ENCODE results near the gene WDCP.
"Not testable (repeated sequence)": the region's sequence is repeated elsewhere in the genome, so short reads cannot be mapped to it uniquely, and the experiment has no call there.

Gene WDCP

DNA sequence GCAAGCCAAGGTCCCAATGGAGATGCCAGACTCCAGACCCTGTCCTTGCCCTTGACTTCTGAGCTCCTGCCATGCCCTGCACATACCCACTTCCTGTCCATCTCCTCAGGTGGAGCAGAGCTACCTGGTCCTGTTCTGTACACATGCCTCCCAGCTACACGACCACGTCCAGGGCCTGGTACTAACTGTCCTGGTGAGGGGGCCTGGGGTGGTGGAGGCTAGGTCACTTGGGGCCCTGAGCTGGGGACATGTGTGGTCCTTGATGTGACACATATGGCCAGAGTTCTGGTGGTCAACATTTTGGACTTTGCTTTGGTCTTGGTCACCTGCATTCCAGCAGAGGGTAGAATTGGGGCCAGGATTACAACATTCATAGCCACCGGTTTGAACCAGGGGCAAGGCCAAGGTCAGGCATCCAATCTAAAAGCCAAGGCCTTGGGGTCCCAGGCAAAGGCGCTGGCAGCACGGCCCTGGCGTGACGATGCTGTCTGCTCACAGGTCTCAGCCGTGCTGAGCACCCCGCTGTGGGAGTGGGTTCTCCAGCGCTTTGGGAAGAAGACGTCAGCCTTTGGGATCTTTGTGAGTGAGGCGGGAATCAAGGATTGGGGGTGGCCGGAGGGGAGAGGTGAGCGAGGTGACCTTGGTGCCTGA lies 24.7 kb downstream of the WDCP start:
- no peak for DNase-seq

DNA sequence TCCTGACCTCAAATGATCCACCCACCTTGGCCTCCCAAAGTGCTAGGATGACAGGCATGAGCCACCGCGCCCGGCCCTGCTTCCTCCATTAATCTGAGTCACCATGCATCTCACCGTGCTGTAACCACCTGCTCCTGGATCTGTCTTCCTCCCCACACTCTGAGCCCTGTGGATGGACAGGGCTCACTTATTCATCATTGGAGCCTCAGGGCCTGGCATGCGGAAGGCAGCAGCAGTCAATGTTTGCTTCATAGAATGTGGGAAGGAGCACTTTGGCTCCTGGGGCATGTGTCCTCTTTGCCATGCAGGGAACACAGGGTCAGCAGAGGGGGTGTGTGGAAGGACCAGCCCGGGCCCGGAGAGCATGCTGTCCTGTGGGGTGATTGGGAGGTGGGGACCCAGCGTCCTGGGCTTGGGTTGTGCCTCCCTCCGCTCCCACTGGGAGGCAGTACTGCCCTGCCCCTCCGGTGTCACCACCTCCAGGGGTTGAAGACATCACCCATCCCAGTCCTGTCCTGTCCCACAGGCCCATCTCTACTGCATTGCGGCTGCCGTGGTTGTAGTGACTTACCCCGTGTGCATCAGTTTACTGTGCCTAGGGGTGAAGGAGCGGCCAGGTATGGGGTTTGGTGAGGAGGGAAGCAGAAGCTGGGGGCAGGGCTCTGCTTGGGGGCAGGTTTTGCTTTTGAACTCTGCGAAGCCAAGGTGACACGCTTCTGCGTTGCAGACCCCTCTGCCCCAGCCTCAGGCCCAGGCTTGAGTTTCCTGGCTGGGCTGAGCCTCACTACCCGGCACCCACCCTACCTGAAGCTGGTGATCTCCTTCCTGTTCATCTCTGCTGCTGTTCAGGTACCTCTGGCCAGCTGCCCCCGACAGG lies 25.8 kb downstream of the WDCP start:
- no peak for DNase-seq

DNA sequence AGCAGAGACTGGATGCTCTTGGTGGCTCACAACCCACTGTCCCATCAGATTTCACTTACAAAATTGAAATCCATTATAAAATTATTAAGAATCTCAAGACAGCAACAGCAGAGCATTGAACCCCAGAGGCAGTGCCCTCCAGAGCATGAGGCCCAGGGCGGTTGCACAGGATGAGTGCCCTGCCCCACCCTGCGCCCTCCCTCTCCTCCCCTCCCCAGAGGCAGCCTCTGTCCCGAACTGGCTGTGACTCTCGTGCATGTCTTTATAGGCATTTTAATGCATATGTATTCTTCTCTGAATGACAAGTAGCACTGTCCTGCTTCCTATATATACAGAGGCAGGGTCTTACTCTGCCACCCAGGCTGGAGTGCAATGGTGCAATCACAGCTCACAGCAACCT lies 26.9 kb downstream of the WDCP start:
- no peak for DNase-seq

DNA sequence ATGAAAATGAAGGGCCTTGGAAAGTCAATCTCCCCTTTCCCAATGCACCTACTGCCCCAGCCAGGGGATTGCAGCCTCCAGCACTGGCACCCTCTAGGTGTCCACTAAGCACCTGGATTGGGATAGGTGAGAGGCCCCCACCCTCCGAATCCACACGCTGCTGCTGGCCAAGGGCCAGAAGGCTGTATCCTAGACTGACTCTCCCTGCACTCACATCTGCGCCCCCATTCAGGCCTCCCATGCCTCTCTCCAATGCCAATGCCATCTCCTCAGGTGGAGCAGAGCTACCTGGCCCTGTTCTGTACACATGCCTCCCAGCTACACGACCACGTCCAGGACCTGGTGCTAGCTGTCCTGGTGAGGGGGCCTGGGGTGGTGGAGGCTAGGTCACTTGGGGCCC lies 27.5 kb downstream of the WDCP start:
- no peak for DNase-seq

GRCh38 chr2:24018241-24018640 lies 28.9 kb downstream of the WDCP start:
- DNase-seq: no peak

DNA sequence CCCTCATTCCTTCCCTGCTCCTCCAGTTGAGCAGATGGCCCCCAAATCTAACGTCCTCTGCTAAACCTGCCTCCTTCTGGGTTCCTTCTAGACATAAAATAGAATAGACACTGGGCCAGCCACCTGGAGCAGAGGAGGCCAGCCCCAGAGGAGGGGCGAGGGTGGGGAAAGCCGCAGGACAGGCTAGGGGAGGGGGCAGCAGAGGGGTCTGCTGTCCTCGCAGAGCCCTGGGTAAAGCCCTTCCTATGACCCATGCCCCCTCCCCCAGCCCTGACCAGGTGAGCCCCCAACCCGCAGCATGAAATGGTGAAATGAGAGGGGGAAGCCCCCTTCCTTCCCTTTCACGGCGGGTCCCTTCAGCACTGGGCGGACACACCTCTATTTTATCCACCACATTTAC lies 29.5 kb downstream of the WDCP start:
- no peak for DNase-seq

- DNase-seq: no peak
Measured at GRCh38 chr2:24016853-24017703, 30.1 kb downstream of the WDCP start.

GRCh38 chr2:24016376-24016761 lies 30.8 kb downstream of the WDCP start:
- no peak for DNase-seq

- DNase-seq: no peak
Measured at GRCh38 chr2:24015562-24016375, 31.4 kb downstream of the WDCP start.

DNA sequence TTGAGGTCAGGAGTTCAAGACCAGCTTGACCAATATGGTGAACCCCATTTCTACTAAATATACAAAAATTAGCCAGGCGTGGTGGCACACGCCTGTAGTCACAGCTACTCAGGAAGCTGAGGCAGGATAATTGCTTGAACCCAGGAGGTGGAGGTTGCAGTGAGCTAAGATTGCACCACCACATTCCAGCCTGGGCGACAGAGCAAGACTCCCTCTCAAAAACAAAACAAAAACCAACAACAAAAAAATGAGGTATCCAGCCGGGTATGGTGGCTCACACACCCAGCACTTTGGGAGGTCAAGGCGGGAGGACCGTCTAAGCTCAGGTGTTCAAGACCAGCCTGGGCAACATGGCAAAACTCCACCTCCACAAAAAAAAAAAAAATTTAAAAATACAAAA lies 32.3 kb downstream of the WDCP start:
- DNase-seq: not testable (repeated sequence)

- no peak for DNase-seq
Measured at GRCh38 chr2:24012521-24013188, 34.5 kb downstream of the WDCP start.

GRCh38 chr2:24011250-24012104 lies 35.7 kb downstream of the WDCP start:
- no peak for DNase-seq

GRCh38 chr2:24010477-24011249 lies 36.5 kb downstream of the WDCP start:
- DNase-seq: no peak

- no peak for DNase-seq
Measured at GRCh38 chr2:24009680-24010476, 37.3 kb downstream of the WDCP start, which contains the start of gene MFSD2B. Gene MFSD2B (plus strand): TSS chr2:24010085. CDS start chr2:24010097, 12 bp downstream.

- no peak for DNase-seq
Measured at GRCh38 chr2:24009367-24009679, 37.9 kb downstream of the WDCP start.

DNA sequence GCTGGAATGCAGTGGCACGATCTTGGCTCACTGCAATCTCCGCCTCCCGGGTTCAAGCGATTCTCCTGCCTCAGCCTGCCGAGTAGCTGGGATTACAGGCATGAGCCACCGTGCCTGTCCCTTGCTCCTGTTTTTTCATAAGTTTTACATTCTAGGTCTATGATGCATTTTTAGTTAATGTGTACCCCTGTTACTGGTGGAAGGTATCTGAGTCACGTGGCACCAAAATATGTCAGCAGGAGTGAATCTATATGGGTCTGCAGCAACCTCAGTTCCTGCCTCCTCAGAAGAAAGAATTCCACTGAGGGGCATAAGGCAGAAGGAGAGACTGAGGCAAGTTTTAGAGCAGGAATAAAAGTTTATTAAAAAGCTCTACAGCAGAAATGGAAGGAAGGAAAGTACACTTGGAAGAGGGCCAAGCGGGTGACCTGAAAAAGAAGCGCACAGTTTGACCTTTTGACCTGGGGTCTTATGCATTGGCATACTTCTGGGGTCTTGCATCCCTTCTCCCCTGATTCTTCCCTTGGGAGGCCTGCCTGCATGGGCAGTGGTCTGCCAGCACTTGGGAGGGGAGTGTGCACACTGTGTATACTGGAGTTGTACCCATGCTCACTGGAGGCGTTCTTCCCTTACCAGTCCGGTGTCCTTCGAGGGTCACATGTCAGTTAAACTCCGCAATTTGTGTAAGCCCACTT lies 38.4 kb downstream of the WDCP start:
- no peak for DNase-seq

GRCh38 chr2:24007693-24008092 lies 39.5 kb downstream of the WDCP start:
- no peak for DNase-seq

Data from anterior cingulate cortex (tissue), 58 donors.